ENCODE measurements around the gene FAM174B.

DNA sequence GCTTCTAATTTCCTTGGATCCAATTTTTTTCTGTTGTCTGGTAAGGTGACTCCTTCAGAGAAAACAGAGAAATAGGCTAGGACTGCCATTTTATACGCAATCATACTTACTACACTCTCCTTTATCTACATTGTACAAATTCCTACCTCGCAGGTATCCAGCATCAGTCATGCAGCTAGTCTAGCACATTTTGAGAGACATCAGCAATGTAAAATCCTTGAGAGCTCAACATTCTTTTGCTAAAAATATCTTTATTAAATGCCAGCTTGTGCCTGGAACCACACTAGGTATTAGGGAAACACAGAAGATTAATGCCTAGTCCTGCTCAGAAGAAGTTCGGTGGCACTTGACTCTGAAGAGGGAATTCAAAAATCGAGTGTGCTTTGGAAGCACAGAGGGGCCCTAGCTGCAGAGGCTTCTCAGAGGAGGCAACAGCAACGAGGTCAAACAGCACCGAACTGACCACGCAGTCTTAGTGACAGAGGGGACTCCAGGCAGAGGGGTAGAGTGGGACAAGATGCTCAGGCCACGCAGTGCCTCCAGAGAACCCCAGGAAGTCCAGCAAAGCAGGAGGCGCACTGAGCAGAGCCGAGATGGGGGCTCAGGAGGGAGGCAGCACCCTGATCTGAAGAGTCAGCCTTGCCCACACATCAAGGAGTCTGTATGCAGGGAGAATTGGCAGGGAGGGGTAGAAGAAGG, 3.5 kb downstream of the FAM174B start:
- TF ChIP-seq, protein P1, sequence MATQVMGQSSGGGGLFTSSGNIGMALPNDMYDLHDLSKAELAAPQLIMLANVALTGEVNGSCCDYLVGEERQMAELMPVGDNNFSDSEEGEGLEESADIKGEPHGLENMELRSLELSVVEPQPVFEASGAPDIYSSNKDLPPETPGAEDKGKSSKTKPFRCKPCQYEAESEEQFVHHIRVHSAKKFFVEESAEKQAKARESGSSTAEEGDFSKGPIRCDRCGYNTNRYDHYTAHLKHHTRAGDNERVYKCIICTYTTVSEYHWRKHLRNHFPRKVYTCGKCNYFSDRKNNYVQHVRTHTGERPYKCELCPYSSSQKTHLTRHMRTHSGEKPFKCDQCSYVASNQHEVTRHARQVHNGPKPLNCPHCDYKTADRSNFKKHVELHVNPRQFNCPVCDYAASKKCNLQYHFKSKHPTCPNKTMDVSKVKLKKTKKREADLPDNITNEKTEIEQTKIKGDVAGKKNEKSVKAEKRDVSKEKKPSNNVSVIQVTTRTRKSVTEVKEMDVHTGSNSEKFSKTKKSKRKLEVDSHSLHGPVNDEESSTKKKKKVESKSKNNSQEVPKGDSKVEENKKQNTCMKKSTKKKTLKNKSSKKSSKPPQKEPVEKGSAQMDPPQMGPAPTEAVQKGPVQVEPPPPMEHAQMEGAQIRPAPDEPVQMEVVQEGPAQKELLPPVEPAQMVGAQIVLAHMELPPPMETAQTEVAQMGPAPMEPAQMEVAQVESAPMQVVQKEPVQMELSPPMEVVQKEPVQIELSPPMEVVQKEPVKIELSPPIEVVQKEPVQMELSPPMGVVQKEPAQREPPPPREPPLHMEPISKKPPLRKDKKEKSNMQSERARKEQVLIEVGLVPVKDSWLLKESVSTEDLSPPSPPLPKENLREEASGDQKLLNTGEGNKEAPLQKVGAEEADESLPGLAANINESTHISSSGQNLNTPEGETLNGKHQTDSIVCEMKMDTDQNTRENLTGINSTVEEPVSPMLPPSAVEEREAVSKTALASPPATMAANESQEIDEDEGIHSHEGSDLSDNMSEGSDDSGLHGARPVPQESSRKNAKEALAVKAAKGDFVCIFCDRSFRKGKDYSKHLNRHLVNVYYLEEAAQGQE (IDR thresholded peaks at IDR 0.05; ENCODE audit: insufficient read depth in 1 of 2, low read depth in 2 of 2, low read length in 2 of 2) = no peak
- TF ChIP-seq TAF1 (IDR thresholded peaks at IDR 0.05; ENCODE audit: borderline replicate concordance, insufficient read depth, low read length) = no peak
